HCT116 (cell line): ENCODE results near the gene LUM. TPM values are rescaled to one million over a fixed set of nuclear protein-coding genes. Genes with fewer than 3 reads are reported as not detected.

Experiments
- ATAC-seq: fragments of 200-7000 bp; cut with Tn5 transposase; 2 replicates; pipeline ENCODE4 v1.9.1; 2020; ENCODE audit warnings: mild to moderate bottlenecking, moderate library complexity
- BruUV-seq: library from RNA; stranded (reverse); fragments of 400-500 nt; replicated peaks from 2 replicates; lab custom pipeline; 2021; lab: Mats Ljungman, UMichigan
- CTCF ChIA-PET: fragments of 300-600 bp; sonication (Branson Sonifier 250); formaldehyde crosslinking; loops from one replicate; lab custom pipeline; 2021; ENCODE audit warnings: antibody characterized with exemption; lab: Charles Lee
- POLR2A ChIA-PET: fragments of 300-600, 350-600 bp; sonication (Branson Sonifier 250); formaldehyde crosslinking; loops from one replicate; lab custom pipeline; 2021; ENCODE audit warnings: antibody characterized with exemption; lab: Charles Lee
- RAD21 ChIA-PET, 2 experiments: fragments of 300-600 bp; sonication (Branson Sonifier 250); formaldehyde crosslinking; loops; one replicate each; lab custom pipeline; 2023; ENCODE audit warnings: low total read pairs in 2 of 2; ENCODE audit not compliant: uncharacterized antibody in 2 of 2, unreplicated experiment in 2 of 2, low non-redundant PET in 1 of 2; lab: Charles Lee
- DNase-seq: peaks from one replicate; pipeline ENCODE4 v3.0.0-alpha.2; 2010; ENCODE audit warnings: low read depth, low spot score
- H2AFZ ChIP-seq: fragments of 200-600 bp; shearing (Covaris generic), sonication (generic); 2 replicates; pipeline ENCODE4 v1.6.1; 2017; ENCODE audit warnings: low read depth, mixed run types, mixed read lengths, antibody characterized with exemption, low read length; ENCODE audit not compliant: poor library complexity, severe bottlenecking
- H3K27ac ChIP-seq: 2 replicates; pipeline ENCODE4 v1.5.1; 2012; ENCODE audit warnings: low read depth, low read length
- H3K27me3 ChIP-seq: fragments of 200-600 bp; sonication (generic); 2 replicates; pipeline ENCODE4 v1.6.1; 2016; ENCODE audit warnings: mixed run types, low read length, mixed read lengths; ENCODE audit not compliant: insufficient read depth
- H3K36me3 ChIP-seq, 2 experiments: fragments of 200-500 bp in 1 of 2; fragments of 200-600 bp in 1 of 2; sonication (Bioruptor generic) in 1 of 2; sonication (generic) in 1 of 2; 2 replicates each; pipeline versions ENCODE4 v1.5.1 to v1.6.1; 2014 to 2016; ENCODE audit warnings: low read length in 2 of 2, inconsistent platforms in 1 of 2, mixed read lengths in 1 of 2, mixed run types in 1 of 2; ENCODE audit not compliant: insufficient read depth in 2 of 2, control insufficient read depth in 1 of 2
- H3K4me1 ChIP-seq, 2 experiments: fragments of 200-600 bp in 1 of 2; sonication (generic) in 1 of 2; 2 replicates each; pipeline versions ENCODE4 v1.5.1 to v1.6.1; 2012 to 2017; ENCODE audit warnings: low read length in 2 of 2, inconsistent platforms in 1 of 2, mild to moderate bottlenecking in 1 of 2, mixed read lengths in 1 of 2, mixed run types in 1 of 2, moderate library complexity in 1 of 2; ENCODE audit not compliant: insufficient read depth in 2 of 2, control insufficient read depth in 1 of 2
- H3K4me2 ChIP-seq: fragments of 200-600 bp; sonication (generic); 2 replicates; pipeline ENCODE4 v1.6.1; 2017; ENCODE audit warnings: mixed run types, low read length, mixed read lengths
- H3K4me3 ChIP-seq, 2 experiments: fragments of 200-600 bp in 1 of 2; sonication (generic) in 1 of 2; replicated peaks in 1 of 2; 2 replicates each; pipeline ENCODE4 v1.5.1; 2011 to 2016; ENCODE audit warnings: low read length in 2 of 2, control low read depth in 1 of 2, low read depth in 1 of 2, mild to moderate bottlenecking in 1 of 2, mixed read lengths in 1 of 2, mixed run types in 1 of 2
- H3K79me2 ChIP-seq: fragments of 200-600 bp; sonication (generic); 2 replicates; pipeline ENCODE4 v1.6.1; 2017; ENCODE audit warnings: mild to moderate bottlenecking, mixed run types, low read length, moderate library complexity, mixed read lengths; ENCODE audit not compliant: insufficient read depth
- H3K9ac ChIP-seq: fragments of 200-600 bp; sonication (generic); 2 replicates; pipeline ENCODE4 v1.6.1; 2016; ENCODE audit warnings: low read length, mixed read lengths
- H3K9me2 ChIP-seq: fragments of 200-600 bp; sonication (generic), shearing (Covaris generic); 2 replicates; pipeline ENCODE4 v1.6.1; 2017; ENCODE audit warnings: mixed run types, mild to moderate bottlenecking, moderate library complexity; ENCODE audit not compliant: insufficient read depth
- H3K9me3 ChIP-seq, 2 experiments: fragments of 200-500 bp in 1 of 2; fragments of 200-600 bp in 1 of 2; sonication (Bioruptor generic) in 1 of 2; sonication (generic) in 1 of 2; 2 replicates each; pipeline ENCODE4 v1.6.1; 2014 to 2017; ENCODE audit warnings: low read length in 2 of 2, mixed read lengths in 2 of 2, inconsistent platforms in 1 of 2, low read depth in 1 of 2, mild to moderate bottlenecking in 1 of 2, mixed run types in 1 of 2, moderate library complexity in 1 of 2; ENCODE audit not compliant: control insufficient read depth in 1 of 2, insufficient read depth in 1 of 2
- H4K20me1 ChIP-seq: fragments of 200-600 bp; sonication (generic), shearing (Covaris generic); 2 replicates; pipeline ENCODE4 v1.6.1; 2017; ENCODE audit warnings: mixed run types, mild to moderate bottlenecking, moderate library complexity; ENCODE audit not compliant: insufficient read depth
- CBX3 ChIP-seq: IDR thresholded peaks from 2 replicates; pipeline ENCODE4 v1.6.1; 2012; ENCODE audit warnings: low read depth
- ELF1 ChIP-seq: IDR thresholded peaks from 2 replicates; pipeline ENCODE4 v1.6.1; 2012; ENCODE audit warnings: low read depth, borderline replicate concordance
- EZH2phosphoT487 ChIP-seq: fragments of 200-600 bp; IDR thresholded peaks from 2 replicates; pipeline ENCODE4 v1.6.1; 2018; ENCODE audit warnings: antibody characterized with exemption, borderline replicate concordance
- FOSL1 ChIP-seq: IDR thresholded peaks from 2 replicates; pipeline ENCODE4 v1.6.1; 2012; ENCODE audit warnings: low read depth
- JUND ChIP-seq: IDR thresholded peaks from 2 replicates; pipeline ENCODE4 v1.6.1; 2012
- MAX ChIP-seq: IDR thresholded peaks from 2 replicates; pipeline ENCODE4 v1.6.1; 2012
- POLR2AphosphoS5 ChIP-seq: IDR thresholded peaks from 2 replicates; pipeline ENCODE4 v1.6.1; 2011; ENCODE audit warnings: mild to moderate bottlenecking, low read depth, low read length, moderate library complexity
- RAD21 ChIP-seq: IDR thresholded peaks from 2 replicates; pipeline ENCODE4 v1.6.1; 2012; ENCODE audit warnings: low read depth, mild to moderate bottlenecking
- REST ChIP-seq: IDR thresholded peaks from 2 replicates; pipeline ENCODE4 v1.6.1; 2012; ENCODE audit warnings: low read depth
- SIN3A ChIP-seq: IDR thresholded peaks from 2 replicates; pipeline ENCODE4 v1.6.1; 2012; ENCODE audit warnings: low read depth
- SP1 ChIP-seq: IDR thresholded peaks from 2 replicates; pipeline ENCODE4 v1.6.1; 2012; ENCODE audit warnings: low read depth
- SRF ChIP-seq: IDR thresholded peaks from 2 replicates; pipeline ENCODE4 v1.6.1; 2012; ENCODE audit warnings: low read depth
- TCF7L2 ChIP-seq: IDR thresholded peaks from 2 replicates; pipeline ENCODE4 v1.7.0; 2011; ENCODE audit warnings: borderline replicate concordance, inconsistent platforms; ENCODE audit not compliant: insufficient read depth, insufficient read length; ENCODE audit errors: extremely low read depth
- YY1 ChIP-seq: IDR thresholded peaks from 2 replicates; pipeline ENCODE4 v1.6.1; 2011; ENCODE audit warnings: low read length, low read depth, moderate library complexity, mild to moderate bottlenecking; ENCODE audit not compliant: insufficient replicate concordance; ENCODE audit errors: extremely low read depth
- ZNF274 ChIP-seq: fragments of 200-500 bp; sonication (Bioruptor generic); IDR thresholded peaks from 2 replicates; pipeline ENCODE4 v1.6.1; 2014; ENCODE audit warnings: mild to moderate bottlenecking, low read depth, low read length, inconsistent platforms
- intact Hi-C: fragments of 100-400 bp; cut with micrococcal nuclease; formaldehyde crosslinking; loops from 2 replicates; pipeline ENCODE4 v1.10.0; 2022
- total RNA-seq: library from RNA; stranded (reverse); gene quantifications from one replicate; pipeline ENCODE4 v1.2.1, GENCODE V29; 2021; ENCODE audit not compliant: unreplicated experiment
- TF ChIP-seq, protein P1 (sequence below), 3 experiments: fragments of 200-600 bp in 1 of 3; sonication (generic) in 1 of 3; IDR thresholded peaks in 2 of 3; conservative IDR thresholded peaks in 1 of 3; 2 replicates each; pipeline ENCODE4 v1.5.1; 2012 to 2017; ENCODE audit warnings: low read depth in 2 of 3, low read length in 2 of 3, antibody characterized with exemption in 1 of 3, borderline replicate concordance in 1 of 3, control low read depth in 1 of 3, mild to moderate bottlenecking in 1 of 3, mixed read lengths in 1 of 3, mixed run types in 1 of 3, moderate library complexity in 1 of 3; ENCODE audit not compliant: insufficient read depth in 1 of 3
- TF ChIP-seq, protein P2 (sequence below): IDR thresholded peaks from 2 replicates; pipeline ENCODE4 v1.6.1; 2012

The LUM gene
- total RNA-seq, 1 experiment from 2014 or later: 0.69 TPM

DNA sequence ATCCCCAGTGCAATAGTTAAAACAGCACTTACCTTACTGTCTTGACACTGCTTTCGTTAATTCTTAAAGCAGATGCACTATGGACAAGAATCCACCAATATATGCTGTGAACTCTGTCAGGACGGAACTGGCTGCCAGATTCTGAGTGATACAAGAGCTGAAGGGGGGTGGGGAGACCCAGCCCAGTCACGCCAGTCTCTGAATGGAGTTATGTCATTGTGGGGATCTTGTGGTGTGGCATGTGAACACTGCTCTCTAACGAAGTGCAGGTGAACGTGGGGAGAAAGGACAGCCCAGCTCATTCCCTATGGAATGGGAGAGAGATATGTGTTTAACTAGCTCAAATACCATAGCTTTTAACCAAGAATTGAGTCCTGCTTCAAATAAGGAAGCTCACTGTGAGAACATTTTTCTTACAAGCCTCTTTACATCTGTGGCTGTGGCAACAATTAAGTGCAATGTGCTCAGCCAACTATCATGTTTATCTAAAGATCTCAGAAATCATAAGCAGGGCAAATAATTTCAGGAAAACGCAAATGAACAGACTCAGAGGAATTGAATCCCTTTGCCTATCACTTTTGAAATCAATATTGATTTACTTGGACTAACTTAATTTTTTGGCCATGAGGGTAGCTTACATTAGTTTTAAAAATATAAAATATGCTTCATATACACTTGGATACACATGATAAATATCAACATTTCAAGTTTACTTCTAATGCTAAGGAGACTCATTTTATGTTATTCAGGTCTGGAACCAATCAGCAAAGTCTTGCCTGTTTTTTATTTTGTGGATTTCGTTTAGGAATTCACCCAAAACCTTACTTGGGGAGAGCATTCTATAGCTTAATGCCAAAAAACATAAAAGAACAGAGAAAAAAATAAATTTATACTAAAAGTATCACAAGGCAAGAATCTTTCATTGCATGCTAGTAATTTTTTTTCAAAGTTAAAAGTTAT lies at the start of gene LUM (continued):
- TF ChIP-seq POLR2AphosphoS5: no peak
- TF ChIP-seq SP1: no peak
- TF ChIP-seq CBX3: no peak
- no peak for TF ChIP-seq SIN3A
- no peak for TF ChIP-seq MAX

DNA sequence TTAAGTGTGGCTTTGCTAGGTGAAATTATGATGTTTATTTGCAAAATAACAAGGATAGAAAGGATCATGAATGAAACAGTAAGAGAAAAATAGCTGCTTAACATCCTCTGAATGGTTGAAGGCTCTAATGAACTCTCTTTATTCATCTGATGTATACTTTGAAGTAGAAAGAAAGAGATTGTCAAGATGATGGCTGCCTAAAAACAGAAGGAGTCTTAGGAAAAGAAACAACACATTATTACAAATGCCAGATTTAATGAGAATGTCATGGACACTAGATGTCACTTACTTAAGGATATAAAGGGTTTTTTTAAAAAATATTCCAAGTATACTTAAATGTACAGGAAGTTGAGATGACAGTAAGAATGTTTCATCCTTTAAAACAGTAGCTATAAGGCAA lies 49.7 kb upstream of the LUM start:
- DNase-seq (no peak), ATAC-seq (no peak)
- TF ChIP-seq RAD21 (no peak), TCF7L2 (no peak), EZH2phosphoT487 (no peak), CBX3 (no peak), POLR2AphosphoS5 (no peak), FOSL1 (no peak), REST (no peak), SRF (no peak), ELF1 (no peak), MAX (no peak), ZNF274 (no peak), YY1 (no peak), JUND (no peak)
- TF ChIP-seq, protein P1, sequence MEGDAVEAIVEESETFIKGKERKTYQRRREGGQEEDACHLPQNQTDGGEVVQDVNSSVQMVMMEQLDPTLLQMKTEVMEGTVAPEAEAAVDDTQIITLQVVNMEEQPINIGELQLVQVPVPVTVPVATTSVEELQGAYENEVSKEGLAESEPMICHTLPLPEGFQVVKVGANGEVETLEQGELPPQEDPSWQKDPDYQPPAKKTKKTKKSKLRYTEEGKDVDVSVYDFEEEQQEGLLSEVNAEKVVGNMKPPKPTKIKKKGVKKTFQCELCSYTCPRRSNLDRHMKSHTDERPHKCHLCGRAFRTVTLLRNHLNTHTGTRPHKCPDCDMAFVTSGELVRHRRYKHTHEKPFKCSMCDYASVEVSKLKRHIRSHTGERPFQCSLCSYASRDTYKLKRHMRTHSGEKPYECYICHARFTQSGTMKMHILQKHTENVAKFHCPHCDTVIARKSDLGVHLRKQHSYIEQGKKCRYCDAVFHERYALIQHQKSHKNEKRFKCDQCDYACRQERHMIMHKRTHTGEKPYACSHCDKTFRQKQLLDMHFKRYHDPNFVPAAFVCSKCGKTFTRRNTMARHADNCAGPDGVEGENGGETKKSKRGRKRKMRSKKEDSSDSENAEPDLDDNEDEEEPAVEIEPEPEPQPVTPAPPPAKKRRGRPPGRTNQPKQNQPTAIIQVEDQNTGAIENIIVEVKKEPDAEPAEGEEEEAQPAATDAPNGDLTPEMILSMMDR (IDR thresholded peaks at IDR 0.05 in 2 of 3, conservative IDR thresholded peaks at IDR 0.05 in 1 of 3; ENCODE audit: borderline replicate concordance in 1 of 3, insufficient read depth in 1 of 3, low read depth in 2 of 3, low read length in 2 of 3): no peak
- TF ChIP-seq, protein P2, sequence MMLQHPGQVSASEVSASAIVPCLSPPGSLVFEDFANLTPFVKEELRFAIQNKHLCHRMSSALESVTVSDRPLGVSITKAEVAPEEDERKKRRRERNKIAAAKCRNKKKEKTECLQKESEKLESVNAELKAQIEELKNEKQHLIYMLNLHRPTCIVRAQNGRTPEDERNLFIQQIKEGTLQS: no peak
- Histone ChIP-seq H3K9ac (no peak overlapping the region), H2AFZ (peak overlapping the region; percentile 65), H4K20me1 (no peaks in the 10 kb centered on the region), H3K4me1 (no peaks in the 10 kb centered on the region), H3K4me3 (no peak overlapping the region), H3K36me3 (no peaks in the 10 kb centered on the region), H3K9me2 (0 out of 2 replicates have a peak, but pooled peaks cover 3% of the 10 kb centered on the region), H3K27ac (no peak overlapping the region), H3K79me2 (no peaks in the 10 kb centered on the region), H3K27me3 (no peaks in the 10 kb centered on the region), H3K4me2 (no peak overlapping the region), H3K9me3 (no peaks in the 10 kb centered on the region)
- intact Hi-C loops: no loop called here
- no TSS peak for BruUV-seq
- CTCF ChIA-PET: interaction anchor here (1.3 kb wide), 1 partner anchor 52 kb away, joined by 3 read pairs; no protein-coding TSS in a partner anchor
- RAD21 ChIA-PET: no interaction called here
- POLR2A ChIA-PET: no interaction called here
